ENCODE results near the gene SH3D19.

DNA sequence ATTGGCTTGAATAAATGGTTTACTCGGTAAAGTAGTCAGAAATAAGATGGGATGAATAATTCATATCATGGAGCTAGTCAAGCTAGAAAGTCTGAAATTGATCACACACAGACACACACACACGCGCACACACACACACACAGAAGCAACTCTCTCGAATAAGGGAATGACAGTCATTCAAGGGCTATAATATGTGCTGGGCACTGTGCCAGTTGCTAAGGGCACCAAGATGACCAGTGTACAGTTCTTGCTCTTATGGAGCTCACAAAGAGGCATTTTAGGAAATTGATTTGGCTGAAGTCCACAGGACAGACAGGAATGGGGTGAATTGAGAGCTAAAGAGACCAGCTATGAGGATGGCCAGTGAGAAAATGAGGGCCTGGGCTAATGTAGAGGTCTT is 34.2 kb upstream of the SH3D19 start:
- TF ChIP-seq, protein P1, sequence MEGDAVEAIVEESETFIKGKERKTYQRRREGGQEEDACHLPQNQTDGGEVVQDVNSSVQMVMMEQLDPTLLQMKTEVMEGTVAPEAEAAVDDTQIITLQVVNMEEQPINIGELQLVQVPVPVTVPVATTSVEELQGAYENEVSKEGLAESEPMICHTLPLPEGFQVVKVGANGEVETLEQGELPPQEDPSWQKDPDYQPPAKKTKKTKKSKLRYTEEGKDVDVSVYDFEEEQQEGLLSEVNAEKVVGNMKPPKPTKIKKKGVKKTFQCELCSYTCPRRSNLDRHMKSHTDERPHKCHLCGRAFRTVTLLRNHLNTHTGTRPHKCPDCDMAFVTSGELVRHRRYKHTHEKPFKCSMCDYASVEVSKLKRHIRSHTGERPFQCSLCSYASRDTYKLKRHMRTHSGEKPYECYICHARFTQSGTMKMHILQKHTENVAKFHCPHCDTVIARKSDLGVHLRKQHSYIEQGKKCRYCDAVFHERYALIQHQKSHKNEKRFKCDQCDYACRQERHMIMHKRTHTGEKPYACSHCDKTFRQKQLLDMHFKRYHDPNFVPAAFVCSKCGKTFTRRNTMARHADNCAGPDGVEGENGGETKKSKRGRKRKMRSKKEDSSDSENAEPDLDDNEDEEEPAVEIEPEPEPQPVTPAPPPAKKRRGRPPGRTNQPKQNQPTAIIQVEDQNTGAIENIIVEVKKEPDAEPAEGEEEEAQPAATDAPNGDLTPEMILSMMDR (IDR thresholded peaks at IDR 0.05), result no peak
- TF ChIP-seq POLR2A (IDR thresholded peaks at IDR 0.05), result no peak
